Measurements from ENCODE around the gene MDH2. TPM values are rescaled to one million over a fixed set of nuclear protein-coding genes. Genes with fewer than 3 reads are reported as not detected.

The MDH2 gene
- total and polyA plus RNA-seq, 10 of the 15 experiments (the other 5 are each of a cell fraction or from before 2014, with no cell fraction given) = 106 to 530 (median 202) TPM

DNA sequence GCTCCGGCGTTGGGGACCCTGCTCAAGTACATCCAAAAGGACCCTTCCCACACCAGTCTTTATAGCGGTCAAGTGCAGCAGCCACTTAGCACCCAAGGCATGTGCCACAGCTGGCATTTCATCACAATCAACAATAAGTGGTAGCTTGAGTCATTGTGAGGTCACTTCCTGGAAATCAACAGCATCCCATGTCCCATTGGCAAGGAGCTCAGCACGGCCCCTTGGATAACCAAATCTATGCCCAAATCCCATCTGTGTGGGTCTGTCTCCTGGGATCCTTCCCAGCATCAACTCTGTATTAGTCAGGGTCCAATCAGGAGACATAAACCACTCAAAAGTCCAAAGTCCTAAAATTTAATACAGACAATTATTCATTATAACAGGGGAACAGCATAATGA lies 27.1 kb downstream of the MDH2 start (continued):
- TF ChIP-seq, protein P1, sequence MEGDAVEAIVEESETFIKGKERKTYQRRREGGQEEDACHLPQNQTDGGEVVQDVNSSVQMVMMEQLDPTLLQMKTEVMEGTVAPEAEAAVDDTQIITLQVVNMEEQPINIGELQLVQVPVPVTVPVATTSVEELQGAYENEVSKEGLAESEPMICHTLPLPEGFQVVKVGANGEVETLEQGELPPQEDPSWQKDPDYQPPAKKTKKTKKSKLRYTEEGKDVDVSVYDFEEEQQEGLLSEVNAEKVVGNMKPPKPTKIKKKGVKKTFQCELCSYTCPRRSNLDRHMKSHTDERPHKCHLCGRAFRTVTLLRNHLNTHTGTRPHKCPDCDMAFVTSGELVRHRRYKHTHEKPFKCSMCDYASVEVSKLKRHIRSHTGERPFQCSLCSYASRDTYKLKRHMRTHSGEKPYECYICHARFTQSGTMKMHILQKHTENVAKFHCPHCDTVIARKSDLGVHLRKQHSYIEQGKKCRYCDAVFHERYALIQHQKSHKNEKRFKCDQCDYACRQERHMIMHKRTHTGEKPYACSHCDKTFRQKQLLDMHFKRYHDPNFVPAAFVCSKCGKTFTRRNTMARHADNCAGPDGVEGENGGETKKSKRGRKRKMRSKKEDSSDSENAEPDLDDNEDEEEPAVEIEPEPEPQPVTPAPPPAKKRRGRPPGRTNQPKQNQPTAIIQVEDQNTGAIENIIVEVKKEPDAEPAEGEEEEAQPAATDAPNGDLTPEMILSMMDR (IDR thresholded peaks at IDR 0.05 in 2 of 3, conservative IDR thresholded peaks at IDR 0.05 in 1 of 3; ENCODE audit: control insufficient read depth in 2 of 3, extremely low read depth in 1 of 3, insufficient read depth in 1 of 3, low read depth in 3 of 3, low read length in 3 of 3) = no peak
- TF ChIP-seq BACH1 (IDR thresholded peaks at IDR 0.05; ENCODE audit: borderline replicate concordance) = no peak
- TF ChIP-seq JUNB (IDR thresholded peaks at IDR 0.05) = no peak
- TF ChIP-seq EP300 (IDR thresholded peaks at IDR 0.05; ENCODE audit: borderline replicate concordance in 1 of 2, control insufficient read depth in 1 of 2, low read depth in 2 of 2, low read length in 2 of 2) = no peak
- TF ChIP-seq, protein P2, sequence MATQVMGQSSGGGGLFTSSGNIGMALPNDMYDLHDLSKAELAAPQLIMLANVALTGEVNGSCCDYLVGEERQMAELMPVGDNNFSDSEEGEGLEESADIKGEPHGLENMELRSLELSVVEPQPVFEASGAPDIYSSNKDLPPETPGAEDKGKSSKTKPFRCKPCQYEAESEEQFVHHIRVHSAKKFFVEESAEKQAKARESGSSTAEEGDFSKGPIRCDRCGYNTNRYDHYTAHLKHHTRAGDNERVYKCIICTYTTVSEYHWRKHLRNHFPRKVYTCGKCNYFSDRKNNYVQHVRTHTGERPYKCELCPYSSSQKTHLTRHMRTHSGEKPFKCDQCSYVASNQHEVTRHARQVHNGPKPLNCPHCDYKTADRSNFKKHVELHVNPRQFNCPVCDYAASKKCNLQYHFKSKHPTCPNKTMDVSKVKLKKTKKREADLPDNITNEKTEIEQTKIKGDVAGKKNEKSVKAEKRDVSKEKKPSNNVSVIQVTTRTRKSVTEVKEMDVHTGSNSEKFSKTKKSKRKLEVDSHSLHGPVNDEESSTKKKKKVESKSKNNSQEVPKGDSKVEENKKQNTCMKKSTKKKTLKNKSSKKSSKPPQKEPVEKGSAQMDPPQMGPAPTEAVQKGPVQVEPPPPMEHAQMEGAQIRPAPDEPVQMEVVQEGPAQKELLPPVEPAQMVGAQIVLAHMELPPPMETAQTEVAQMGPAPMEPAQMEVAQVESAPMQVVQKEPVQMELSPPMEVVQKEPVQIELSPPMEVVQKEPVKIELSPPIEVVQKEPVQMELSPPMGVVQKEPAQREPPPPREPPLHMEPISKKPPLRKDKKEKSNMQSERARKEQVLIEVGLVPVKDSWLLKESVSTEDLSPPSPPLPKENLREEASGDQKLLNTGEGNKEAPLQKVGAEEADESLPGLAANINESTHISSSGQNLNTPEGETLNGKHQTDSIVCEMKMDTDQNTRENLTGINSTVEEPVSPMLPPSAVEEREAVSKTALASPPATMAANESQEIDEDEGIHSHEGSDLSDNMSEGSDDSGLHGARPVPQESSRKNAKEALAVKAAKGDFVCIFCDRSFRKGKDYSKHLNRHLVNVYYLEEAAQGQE (IDR thresholded peaks at IDR 0.05; ENCODE audit: low read depth, low read length) = no peak
- TF ChIP-seq NBN (IDR thresholded peaks at IDR 0.05) = no peak
- TF ChIP-seq, protein P3, sequence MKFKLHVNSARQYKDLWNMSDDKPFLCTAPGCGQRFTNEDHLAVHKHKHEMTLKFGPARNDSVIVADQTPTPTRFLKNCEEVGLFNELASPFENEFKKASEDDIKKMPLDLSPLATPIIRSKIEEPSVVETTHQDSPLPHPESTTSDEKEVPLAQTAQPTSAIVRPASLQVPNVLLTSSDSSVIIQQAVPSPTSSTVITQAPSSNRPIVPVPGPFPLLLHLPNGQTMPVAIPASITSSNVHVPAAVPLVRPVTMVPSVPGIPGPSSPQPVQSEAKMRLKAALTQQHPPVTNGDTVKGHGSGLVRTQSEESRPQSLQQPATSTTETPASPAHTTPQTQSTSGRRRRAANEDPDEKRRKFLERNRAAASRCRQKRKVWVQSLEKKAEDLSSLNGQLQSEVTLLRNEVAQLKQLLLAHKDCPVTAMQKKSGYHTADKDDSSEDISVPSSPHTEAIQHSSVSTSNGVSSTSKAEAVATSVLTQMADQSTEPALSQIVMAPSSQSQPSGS (IDR thresholded peaks at IDR 0.05; ENCODE audit: low read length) = no peak
